ENCODE measurements around the gene ADRM1.
A peak's percentile ranks its signal among the peaks of the same experiment; 100 is the strongest.

ADRM1 gene

GRCh38 chr20:62346398-62347150 lies 43.8 kb downstream of the ADRM1 start:
- DNase-seq (ENCODE audit: insufficient read length, low spot score) (no peak), FAIRE-seq (no peak)
- TF ChIP-seq POLR2A (IDR thresholded peaks at IDR 0.05; ENCODE audit: low read depth, low read length), result no peak

GRCh38 chr20:62347151-62347404 lies 44.3 kb downstream of the ADRM1 start:
- FAIRE-seq (no peak), DNase-seq (ENCODE audit: insufficient read length, low spot score) (no peak)
- no peak for TF ChIP-seq POLR2A (IDR thresholded peaks at IDR 0.05; ENCODE audit: low read depth, low read length)

GRCh38 chr20:62347445-62347844 lies 44.6 kb downstream of the ADRM1 start:
- no peak for FAIRE-seq
- no peak for DNase-seq (ENCODE audit: insufficient read length, low spot score)
- TF ChIP-seq POLR2A (IDR thresholded peaks at IDR 0.05; ENCODE audit: low read depth, low read length), result no peak

GRCh38 chr20:62348604-62349003 lies 45.8 kb downstream of the ADRM1 start:
- FAIRE-seq, result no peak
- DNase-seq (ENCODE audit: insufficient read length, low spot score), result no peak
- TF ChIP-seq POLR2A (IDR thresholded peaks at IDR 0.05; ENCODE audit: low read depth, low read length), result no peak

GRCh38 chr20:62349556-62350097 lies 46.8 kb downstream of the ADRM1 start:
- DNase-seq (ENCODE audit: insufficient read length, low spot score), result no peak
- no peak for TF ChIP-seq POLR2A (IDR thresholded peaks at IDR 0.05; ENCODE audit: low read depth, low read length)
- FAIRE-seq, result no peak

GRCh38 chr20:62350098-62350628 lies 47.4 kb downstream of the ADRM1 start:
- FAIRE-seq (no peak), DNase-seq (ENCODE audit: insufficient read length, low spot score) (peak; percentile 75)
- TF ChIP-seq POLR2A (IDR thresholded peaks at IDR 0.05; ENCODE audit: low read depth, low read length), result no peak

- DNase-seq (ENCODE audit: insufficient read length, low spot score) (no peak), FAIRE-seq (no peak)
- no peak for TF ChIP-seq POLR2A (IDR thresholded peaks at IDR 0.05; ENCODE audit: low read depth, low read length)
These were observed 48.0 kb downstream of the ADRM1 start for GRCh38 chr20:62350629-62351422.

- no peak for FAIRE-seq
- no peak for DNase-seq (ENCODE audit: insufficient read length, low spot score)
- no peak for TF ChIP-seq POLR2A (IDR thresholded peaks at IDR 0.05; ENCODE audit: low read depth, low read length)
These were observed 48.9 kb downstream of the ADRM1 start for GRCh38 chr20:62351469-62352401.

- FAIRE-seq, result no peak
- no peak for DNase-seq (ENCODE audit: insufficient read length, low spot score)
- no peak for TF ChIP-seq POLR2A (IDR thresholded peaks at IDR 0.05; ENCODE audit: low read depth, low read length)
These were observed 49.8 kb downstream of the ADRM1 start for GRCh38 chr20:62352402-62353288.

- TF ChIP-seq POLR2A (IDR thresholded peaks at IDR 0.05; ENCODE audit: low read depth, low read length), result no peak
- no peak for FAIRE-seq
- no peak for DNase-seq (ENCODE audit: insufficient read length, low spot score)
These were observed 50.7 kb downstream of the ADRM1 start for GRCh38 chr20:62353289-62354030.

GRCh38 chr20:62354031-62354808 lies 51.4 kb downstream of the ADRM1 start:
- FAIRE-seq, result no peak
- no peak for TF ChIP-seq POLR2A (IDR thresholded peaks at IDR 0.05; ENCODE audit: low read depth, low read length)
- DNase-seq (ENCODE audit: insufficient read length, low spot score), result no peak

Measured in H54 (cell line).